ENCODE data around the gene DNLZ. TPM values are rescaled to one million over a fixed set of nuclear protein-coding genes. Genes with fewer than 3 reads are reported as not detected.

DNLZ gene
- total and polyA plus RNA-seq, 2 donors (not counting 3 experiments of a cell fraction or from before 2014, with no cell fraction given): 26.9 to 38.4 TPM

- no peak overlapping the region for H3K27ac ChIP-seq (ENCODE audit: insufficient read depth, low read depth, low read length)
- H3K9me1 ChIP-seq (replicated peaks; ENCODE audit: control insufficient read depth, extremely low read depth, insufficient read depth, low read length): no peaks in the 10 kb centered on the region
- H3K9ac ChIP-seq (replicated peaks; ENCODE audit: extremely low read depth, insufficient read depth, low read length): no peak overlapping the region
- H3K9me3 ChIP-seq (replicated peaks; ENCODE audit: control insufficient read depth, insufficient read depth, low read length): no peaks in the 10 kb centered on the region
- H3K36me3 ChIP-seq (ENCODE audit: control insufficient read depth in 2 of 2, extremely low read depth in 1 of 2, insufficient read depth in 2 of 2, low read length in 2 of 2): peaks cover 4 to 55% of the 10 kb centered on the region in 2 experiments
- H2AFZ ChIP-seq (ENCODE audit: low read depth, low read length): no peak overlapping the region
- dilution Hi-C loops (cut with MboI; ENCODE audit: extremely low pct_ligation_motif_present, low sequenced_read_pairs): no loop called here
- intact Hi-C loops (cut with micrococcal nuclease): no loop called here
- no peak overlapping the region for H3K4me3 ChIP-seq (replicated peaks in 1 of 3; ENCODE audit: insufficient read depth in 1 of 3, low read depth in 1 of 3, low read length in 3 of 3)
- no peaks in the 10 kb centered on the region for H3K4me1 ChIP-seq (ENCODE audit: control insufficient read depth, extremely low read depth, insufficient read depth, low read length)
- H3K79me2 ChIP-seq (ENCODE audit: control insufficient read depth, insufficient read depth, low read length): no peaks in the 10 kb centered on the region
- no peaks in the 10 kb centered on the region for H4K20me1 ChIP-seq (replicated peaks; ENCODE audit: control insufficient read depth, extremely low read depth, insufficient read depth, low read length)
- H3K27me3 ChIP-seq (ENCODE audit: control insufficient read depth in 2 of 2, insufficient read depth in 2 of 2, low read length in 2 of 2): no peaks in the 10 kb centered on the region
- no TSS peak for BruUV-seq (replicated peaks)
- FAIRE-seq (no peak), DNase-seq (ENCODE audit: low read depth, low spot score) (no peak)
- CTCF ChIA-PET: no interaction called here
- H3K4me2 ChIP-seq (ENCODE audit: insufficient read depth, low read length): no peak overlapping the region
- POLR2A ChIA-PET: no interaction called here
- no peak for TF ChIP-seq FOS (IDR thresholded peaks at IDR 0.05; ENCODE audit: borderline replicate concordance, insufficient read depth, low read length)
- TF ChIP-seq EZH2 (IDR thresholded peaks at IDR 0.05; ENCODE audit: borderline replicate concordance, low read depth, low read length, severe bottlenecking): no peak
- no peak for TF ChIP-seq POLR2AphosphoS5 (IDR thresholded peaks at IDR 0.05; ENCODE audit: insufficient read depth, low read depth, low read length)
- TF ChIP-seq MYC (IDR thresholded peaks at IDR 0.05; ENCODE audit: low read depth, low read length): no peak
- no peak for TF ChIP-seq CTCF (IDR thresholded peaks at IDR 0.05; ENCODE audit: extremely low read depth in 1 of 2, insufficient read depth in 1 of 2, low read depth in 1 of 2, low read length in 2 of 2)
- no peak for TF ChIP-seq MAX (IDR thresholded peaks at IDR 0.05; ENCODE audit: insufficient read depth, insufficient read length)
- no peak for TF ChIP-seq POLR2A (IDR thresholded peaks at IDR 0.05; ENCODE audit: low read depth, low read length)
Measured at GRCh38 chr9:136387217-136387616, 23.7 kb upstream of the DNLZ start.

Data from endothelial cell of umbilical vein (primary cell).